Uterus (tissue), 2 donors: ENCODE data around the gene DDX56.

Experiments used
- POLR2A ChIP-seq, 2 donors: fragments of 450-650 bp; IDR thresholded peaks; one replicate each; pipeline ENCODE4 v1.6.1; 2016; ENCODE audit warnings: antibody characterized with exemption in 2 of 2, mild to moderate bottlenecking in 1 of 2, moderate library complexity in 1 of 2
- TF ChIP-seq, protein P1 (sequence below), 4 experiments: fragments of 200-600 bp in 2 of 4; fragments of 450-650 bp in 2 of 4; sonication (generic) in 2 of 4; IDR thresholded peaks; one replicate each; pipeline ENCODE4 v1.5.1; 2016 to 2019; ENCODE audit warnings: antibody characterized with exemption in 4 of 4, mild to moderate bottlenecking in 2 of 4, moderate library complexity in 1 of 4

DNA sequence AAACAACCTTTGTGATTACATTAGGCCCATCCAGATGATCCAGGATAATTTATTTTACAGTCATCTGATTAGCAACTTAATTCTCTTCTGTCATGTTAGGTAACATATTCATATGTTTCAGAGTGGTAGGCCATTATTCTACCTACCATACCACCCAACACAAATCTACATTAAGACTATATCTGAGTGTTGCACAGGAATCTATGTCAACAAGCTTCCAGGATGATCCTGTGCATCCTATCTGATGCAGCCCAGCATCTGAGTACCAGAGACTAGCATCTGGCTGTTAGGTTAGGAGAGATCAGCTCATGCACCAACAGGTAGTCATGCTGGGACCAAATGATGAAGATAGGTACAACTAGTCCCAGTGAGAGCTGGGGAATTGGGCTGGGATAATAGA is 1.3 kb upstream of the DDX56 start:
- TF ChIP-seq, protein P1, sequence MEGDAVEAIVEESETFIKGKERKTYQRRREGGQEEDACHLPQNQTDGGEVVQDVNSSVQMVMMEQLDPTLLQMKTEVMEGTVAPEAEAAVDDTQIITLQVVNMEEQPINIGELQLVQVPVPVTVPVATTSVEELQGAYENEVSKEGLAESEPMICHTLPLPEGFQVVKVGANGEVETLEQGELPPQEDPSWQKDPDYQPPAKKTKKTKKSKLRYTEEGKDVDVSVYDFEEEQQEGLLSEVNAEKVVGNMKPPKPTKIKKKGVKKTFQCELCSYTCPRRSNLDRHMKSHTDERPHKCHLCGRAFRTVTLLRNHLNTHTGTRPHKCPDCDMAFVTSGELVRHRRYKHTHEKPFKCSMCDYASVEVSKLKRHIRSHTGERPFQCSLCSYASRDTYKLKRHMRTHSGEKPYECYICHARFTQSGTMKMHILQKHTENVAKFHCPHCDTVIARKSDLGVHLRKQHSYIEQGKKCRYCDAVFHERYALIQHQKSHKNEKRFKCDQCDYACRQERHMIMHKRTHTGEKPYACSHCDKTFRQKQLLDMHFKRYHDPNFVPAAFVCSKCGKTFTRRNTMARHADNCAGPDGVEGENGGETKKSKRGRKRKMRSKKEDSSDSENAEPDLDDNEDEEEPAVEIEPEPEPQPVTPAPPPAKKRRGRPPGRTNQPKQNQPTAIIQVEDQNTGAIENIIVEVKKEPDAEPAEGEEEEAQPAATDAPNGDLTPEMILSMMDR (IDR thresholded peaks at IDR 0.05) = no peak
- TF ChIP-seq POLR2A (IDR thresholded peaks at IDR 0.05) = no peak
